Bronchial epithelial cell (primary cell): ENCODE results near the gene FHOD3. TPM values are rescaled to one million over a fixed set of nuclear protein-coding genes. Genes with fewer than 3 reads are reported as not detected.

Experiments
- DNase-seq: peaks from one replicate; pipeline ENCODE4 v3.0.0-alpha.2; 2010; ENCODE audit warnings: low read depth
- FAIRE-seq: peaks from 2 replicates; lab custom pipeline; 2011; peaks lifted over from hg19 to GRCh38; lab: Jason Lieb, UNC
- H3K27me3 ChIP-seq: 2 replicates; pipeline ENCODE4 v1.5.1; 2011; ENCODE audit warnings: low read length; ENCODE audit not compliant: control insufficient read depth, insufficient read depth
- H3K36me3 ChIP-seq: 2 replicates; pipeline ENCODE4 v1.5.1; 2011; ENCODE audit warnings: low read length; ENCODE audit not compliant: control insufficient read depth, insufficient read depth
- H3K4me3 ChIP-seq: 2 replicates; pipeline ENCODE4 v1.5.1; 2011; ENCODE audit warnings: mild to moderate bottlenecking, low read depth, low read length, control low read depth
- total RNA-seq: library from RNA; depleted of rRNA; stranded (reverse); fragments of >200 nt; gene quantifications from 2 replicates; pipeline ENCODE4 v1.2.1, GENCODE V29; 2014
- TF ChIP-seq, protein P1 (sequence below): IDR thresholded peaks from 2 replicates; pipeline ENCODE4 v1.5.1; 2011; ENCODE audit warnings: mild to moderate bottlenecking, moderate library complexity, low read length, control low read depth, inconsistent platforms; ENCODE audit not compliant: insufficient read depth, severe bottlenecking

Gene FHOD3
- total RNA-seq, 1 donor from 2014 or later, result 15.8 TPM

GRCh38 chr18:36665952-36666351, 368.4 kb downstream of the FHOD3 start:
- no peaks in the 10 kb centered on the region for H3K27me3 ChIP-seq
- no peak overlapping the region for H3K4me3 ChIP-seq
- FAIRE-seq (peak; percentile 40), DNase-seq (no peak)
- TF ChIP-seq, protein P1, sequence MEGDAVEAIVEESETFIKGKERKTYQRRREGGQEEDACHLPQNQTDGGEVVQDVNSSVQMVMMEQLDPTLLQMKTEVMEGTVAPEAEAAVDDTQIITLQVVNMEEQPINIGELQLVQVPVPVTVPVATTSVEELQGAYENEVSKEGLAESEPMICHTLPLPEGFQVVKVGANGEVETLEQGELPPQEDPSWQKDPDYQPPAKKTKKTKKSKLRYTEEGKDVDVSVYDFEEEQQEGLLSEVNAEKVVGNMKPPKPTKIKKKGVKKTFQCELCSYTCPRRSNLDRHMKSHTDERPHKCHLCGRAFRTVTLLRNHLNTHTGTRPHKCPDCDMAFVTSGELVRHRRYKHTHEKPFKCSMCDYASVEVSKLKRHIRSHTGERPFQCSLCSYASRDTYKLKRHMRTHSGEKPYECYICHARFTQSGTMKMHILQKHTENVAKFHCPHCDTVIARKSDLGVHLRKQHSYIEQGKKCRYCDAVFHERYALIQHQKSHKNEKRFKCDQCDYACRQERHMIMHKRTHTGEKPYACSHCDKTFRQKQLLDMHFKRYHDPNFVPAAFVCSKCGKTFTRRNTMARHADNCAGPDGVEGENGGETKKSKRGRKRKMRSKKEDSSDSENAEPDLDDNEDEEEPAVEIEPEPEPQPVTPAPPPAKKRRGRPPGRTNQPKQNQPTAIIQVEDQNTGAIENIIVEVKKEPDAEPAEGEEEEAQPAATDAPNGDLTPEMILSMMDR, result no peak
- H3K36me3 ChIP-seq, result no peaks in the 10 kb centered on the region

GRCh38 chr18:36667811-36668210, 370.3 kb downstream of the FHOD3 start:
- Histone ChIP-seq H3K4me3 (no peak overlapping the region), H3K36me3 (no peaks in the 10 kb centered on the region), H3K27me3 (no peaks in the 10 kb centered on the region)
- FAIRE-seq (no peak), DNase-seq (no peak)
- TF ChIP-seq, protein P1, result no peak

DNA sequence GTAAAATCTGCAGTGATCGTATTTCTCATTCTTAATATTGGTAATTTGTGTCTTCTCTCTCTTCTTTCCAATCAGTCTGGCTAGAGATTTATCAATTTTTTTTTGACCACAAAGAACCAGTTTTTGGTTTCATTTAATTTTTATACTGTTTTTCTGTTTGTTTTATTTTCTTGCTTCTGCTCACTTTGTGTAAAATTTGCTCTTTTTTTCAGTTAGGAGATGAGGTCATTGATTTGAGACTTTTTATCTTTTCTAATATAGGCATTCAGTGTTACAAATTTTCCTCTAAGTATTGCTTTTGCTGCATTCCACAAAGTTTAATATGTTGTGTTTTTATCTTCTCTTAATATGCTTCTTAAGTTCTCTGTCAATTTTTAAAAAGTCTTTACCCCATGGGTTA, 370.8 kb downstream of the FHOD3 start:
- H3K27me3 ChIP-seq, result no peaks in the 10 kb centered on the region
- TF ChIP-seq, protein P1, result no peak
- no peak for DNase-seq
- no peak for FAIRE-seq
- H3K36me3 ChIP-seq, result no peaks in the 10 kb centered on the region
- H3K4me3 ChIP-seq, result no peak overlapping the region

DNA sequence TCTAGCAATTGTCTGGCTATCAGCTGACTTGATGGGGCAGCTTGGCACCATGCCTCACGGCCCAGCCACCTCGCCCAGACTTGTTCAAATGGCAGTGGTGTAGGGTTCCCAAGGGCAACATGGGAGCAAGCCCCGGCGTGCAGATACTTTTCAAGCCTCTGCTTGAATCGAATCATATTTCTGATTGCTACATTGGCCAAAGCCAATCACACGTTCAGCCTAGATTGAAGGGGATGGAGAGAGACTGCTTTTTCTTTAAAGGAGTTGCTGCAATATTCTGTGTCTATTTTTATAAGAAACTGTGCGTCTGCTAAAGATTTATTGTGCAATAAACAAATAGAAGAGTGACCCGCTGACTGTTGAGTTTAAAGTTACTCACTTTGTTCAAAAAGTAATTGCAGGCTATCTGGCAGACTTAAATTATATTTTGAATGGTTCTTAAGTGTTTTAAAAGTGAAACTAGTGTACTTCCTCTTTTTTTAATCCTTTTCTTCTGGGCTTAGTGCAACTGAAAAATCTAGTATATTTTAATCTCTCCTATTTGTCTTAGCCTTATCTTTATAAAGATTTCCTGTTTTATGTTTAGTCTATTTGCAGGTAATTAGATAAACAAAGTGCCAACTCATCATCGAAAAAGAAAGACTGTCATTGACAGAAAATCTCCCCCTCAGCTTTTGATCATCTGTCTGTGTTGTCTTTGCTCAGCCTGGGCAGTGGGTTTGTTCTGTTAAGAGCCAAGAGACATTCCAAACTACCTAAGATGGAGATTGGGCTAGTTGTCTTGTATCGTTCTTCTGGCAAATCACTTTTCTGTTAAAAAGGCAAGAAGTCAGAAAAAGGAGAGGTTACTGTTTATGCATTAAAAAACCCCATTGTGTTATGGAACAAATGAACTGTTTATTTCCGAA, 375.2 kb downstream of the FHOD3 start:
- H3K36me3 ChIP-seq, result no peaks in the 10 kb centered on the region
- H3K4me3 ChIP-seq, result peak overlapping the region; percentile 20
- TF ChIP-seq, protein P1, result no peak
- peak; percentile 84 for FAIRE-seq
- H3K27me3 ChIP-seq, result no peaks in the 10 kb centered on the region
- DNase-seq, result peak; percentile 100

DNA sequence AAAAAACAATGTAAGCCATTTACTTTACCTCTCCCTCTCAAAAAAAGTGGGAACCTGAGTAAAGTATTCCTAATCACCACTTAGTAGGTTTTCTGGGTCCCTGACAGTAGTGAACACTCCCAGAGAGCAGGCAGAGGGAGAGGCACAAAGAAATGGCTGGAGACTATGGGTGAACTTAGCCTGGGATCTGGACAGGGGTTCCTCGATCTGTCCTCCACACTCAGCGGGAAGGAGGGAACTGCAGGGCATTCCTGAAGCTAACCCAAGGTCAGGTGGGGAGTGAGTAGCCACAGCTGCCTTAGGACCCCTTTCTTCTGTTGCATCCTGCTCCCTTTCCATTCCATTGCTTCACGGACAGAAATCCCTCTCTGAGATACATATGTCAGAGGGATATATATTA, 375.9 kb downstream of the FHOD3 start:
- no peak for FAIRE-seq
- Histone ChIP-seq H3K27me3 (no peaks in the 10 kb centered on the region), H3K36me3 (no peaks in the 10 kb centered on the region), H3K4me3 (no peak overlapping the region)
- no peak for DNase-seq
- TF ChIP-seq, protein P1, result no peak

- FAIRE-seq (no peak), DNase-seq (no peak)
- H3K36me3 ChIP-seq, result no peaks in the 10 kb centered on the region
- TF ChIP-seq, protein P1, result no peak
- no peaks in the 10 kb centered on the region for H3K27me3 ChIP-seq
- no peak overlapping the region for H3K4me3 ChIP-seq
Observed at GRCh38 chr18:36675076-36675475, 377.6 kb downstream of the FHOD3 start.
